ENCODE data around the gene GFRA3.

Gene GFRA3

GRCh38 chr5:138246822-138247221 is 27.6 kb downstream of the GFRA3 start:
- DNase-seq = no peak

GRCh38 chr5:138246334-138246733 is 28.1 kb downstream of the GFRA3 start:
- no peak for DNase-seq

GRCh38 chr5:138245717-138246116 is 28.7 kb downstream of the GFRA3 start:
- no peak for DNase-seq

GRCh38 chr5:138243794-138244193 is 30.6 kb downstream of the GFRA3 start:
- DNase-seq = peak in 1 of 14 donors; percentile 3

- DNase-seq = peak in 2 of 14 donors; percentile 26 to 61
Measured at GRCh38 chr5:138241688-138242571, 32.5 kb downstream of the GFRA3 start.

- DNase-seq = no peak
Measured at GRCh38 chr5:138240650-138241385, 33.6 kb downstream of the GFRA3 start.

- DNase-seq = no peak
Measured at GRCh38 chr5:138238034-138238433, 36.4 kb downstream of the GFRA3 start.

GRCh38 chr5:138234651-138235050 is 39.8 kb downstream of the GFRA3 start:
- no peak for DNase-seq

GRCh38 chr5:138233280-138233679 is 41.1 kb downstream of the GFRA3 start:
- no peak for DNase-seq

- no peak for DNase-seq
Measured at GRCh38 chr5:138230981-138231589, 43.3 kb downstream of the GFRA3 start.

GRCh38 chr5:138230261-138230660 is 44.2 kb downstream of the GFRA3 start:
- DNase-seq = no peak

GRCh38 chr5:138229387-138229786 is 45.0 kb downstream of the GFRA3 start:
- no peak for DNase-seq

- DNase-seq = no peak
Measured at GRCh38 chr5:138226910-138227309, 47.5 kb downstream of the GFRA3 start.

- DNase-seq = no peak
Measured at GRCh38 chr5:138224712-138225111, 49.7 kb downstream of the GFRA3 start.

- DNase-seq = no peak
Measured at GRCh38 chr5:138223532-138223931, 50.9 kb downstream of the GFRA3 start.

- DNase-seq = no peak
Measured at GRCh38 chr5:138216799-138217198, 57.6 kb downstream of the GFRA3 start.

- peak; percentile 35 to 93 (median 86) for DNase-seq
Measured at GRCh38 chr5:138213161-138214029, 61.0 kb downstream of the GFRA3 start, which contains the start of gene CDC23. Gene CDC23 (minus strand): TSS chr5:138213323. CDS start chr5:138213312, 11 bp downstream.

- peak in 1 of 14 donors; percentile 22 for DNase-seq
Measured at GRCh38 chr5:138212828-138213160, 61.6 kb downstream of the GFRA3 start.

- no peak for DNase-seq
Measured at GRCh38 chr5:138210985-138211384, 63.4 kb downstream of the GFRA3 start.
